Epithelial cell of proximal tubule (primary cell): Measurements from ENCODE around the gene DOCK1. TPM values are rescaled to one million over a fixed set of nuclear protein-coding genes. Genes with fewer than 3 reads are reported as not detected.

ENCODE experiments used
- DNase-seq: peaks from one replicate; pipeline ENCODE4 v3.0.0-alpha.2; 2011; ENCODE audit warnings: low read depth
- H3K4me3 ChIP-seq: 2 replicates; pipeline ENCODE4 v1.5.1; 2011; ENCODE audit warnings: low read depth, mild to moderate bottlenecking, low read length
- CTCF ChIP-seq: conservative IDR thresholded peaks from 2 replicates; pipeline ENCODE4 v1.5.1; 2012; ENCODE audit warnings: low read depth, mild to moderate bottlenecking, low read length
- total RNA-seq: library from RNA; depleted of rRNA; stranded (reverse); fragments of >200 nt; gene quantifications from 2 replicates; pipeline ENCODE4 v1.2.3, GENCODE V29; 2015

The DOCK1 gene
- total RNA-seq, 1 donor from 2014 or later: 31.9 TPM

- no peak for TF ChIP-seq CTCF
- DNase-seq: no peak
- no peak overlapping the region for H3K4me3 ChIP-seq
These were observed 228.7 kb downstream of the DOCK1 start for GRCh38 chr10:127133672-127134500.

DNA sequence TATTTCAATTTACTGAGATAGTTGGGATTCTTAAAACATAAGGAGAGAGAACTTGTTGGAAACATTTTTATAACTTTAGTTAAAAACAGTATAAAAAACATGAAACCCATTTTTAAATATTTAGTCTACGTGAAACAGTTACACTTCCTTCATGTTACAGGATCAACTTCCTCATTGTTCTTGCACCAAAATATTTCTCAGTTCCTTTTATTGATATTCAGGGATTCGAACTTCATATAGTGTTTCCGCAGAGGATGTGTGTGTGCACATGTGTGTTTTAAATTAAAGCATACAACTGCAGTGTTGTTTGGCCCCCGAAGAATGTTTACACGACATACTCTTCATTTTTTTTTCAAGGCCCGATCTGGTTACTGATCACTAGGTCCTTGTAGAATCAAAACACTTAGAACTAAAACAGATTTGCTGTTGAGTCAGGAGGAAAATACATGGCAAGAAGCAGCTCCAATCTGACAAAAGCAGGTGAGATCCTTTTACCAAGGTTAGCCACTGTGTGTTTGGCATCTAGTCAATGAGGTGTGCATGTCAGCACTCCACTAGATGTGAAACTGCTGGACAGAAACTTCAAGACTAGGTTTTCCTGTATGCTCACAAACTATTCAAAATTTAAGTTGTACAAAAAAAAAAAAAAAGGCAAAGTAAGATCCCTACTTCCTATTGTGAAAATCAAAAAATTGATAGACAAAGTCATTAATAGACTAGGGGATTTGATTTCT, 230.8 kb downstream of the DOCK1 start:
- DNase-seq: no peak
- no peak overlapping the region for H3K4me3 ChIP-seq
- no peak for TF ChIP-seq CTCF

DNA sequence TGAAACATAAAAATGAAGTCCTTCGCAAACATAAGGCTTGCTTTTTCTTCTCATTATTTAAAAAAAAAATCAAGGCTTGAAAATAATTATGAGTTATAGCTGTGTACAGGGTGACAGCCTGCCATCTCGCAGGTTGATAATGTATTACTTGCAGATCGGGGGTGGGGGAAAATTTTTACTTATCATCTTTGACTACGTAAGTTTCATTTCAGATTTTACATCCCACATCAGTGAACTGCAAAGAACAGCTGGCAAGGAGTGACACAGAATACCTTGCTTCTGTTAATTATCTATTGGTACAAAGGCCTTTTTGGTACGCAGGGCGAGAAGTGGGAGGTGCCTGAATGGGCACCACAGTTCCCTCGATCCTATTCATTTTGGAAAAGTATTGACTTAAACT, 232.2 kb downstream of the DOCK1 start:
- DNase-seq: no peak
- H3K4me3 ChIP-seq: no peak overlapping the region
- no peak for TF ChIP-seq CTCF

DNA sequence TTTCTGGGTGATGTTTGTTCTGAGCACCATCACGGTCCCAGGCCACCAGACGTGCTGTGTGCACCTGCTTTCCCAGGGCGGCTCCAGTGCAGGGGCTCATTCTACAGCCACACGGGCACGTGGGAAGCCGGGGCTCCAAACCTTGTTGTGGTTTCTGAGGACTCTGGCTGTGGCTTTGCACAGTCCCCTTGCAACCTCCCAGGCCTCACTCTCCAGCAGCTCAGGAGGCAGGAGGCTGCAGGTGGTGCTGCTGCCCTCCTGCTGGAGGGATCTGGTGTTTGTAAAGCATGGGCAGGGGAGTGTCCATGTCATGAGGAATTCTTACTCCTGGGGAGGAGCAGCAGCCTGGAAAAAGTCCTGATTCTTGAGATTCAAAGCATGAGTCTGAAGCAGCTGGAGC, 236.9 kb downstream of the DOCK1 start:
- no peak for DNase-seq
- H3K4me3 ChIP-seq: no peak overlapping the region
- TF ChIP-seq CTCF: peak; percentile 49

DNA sequence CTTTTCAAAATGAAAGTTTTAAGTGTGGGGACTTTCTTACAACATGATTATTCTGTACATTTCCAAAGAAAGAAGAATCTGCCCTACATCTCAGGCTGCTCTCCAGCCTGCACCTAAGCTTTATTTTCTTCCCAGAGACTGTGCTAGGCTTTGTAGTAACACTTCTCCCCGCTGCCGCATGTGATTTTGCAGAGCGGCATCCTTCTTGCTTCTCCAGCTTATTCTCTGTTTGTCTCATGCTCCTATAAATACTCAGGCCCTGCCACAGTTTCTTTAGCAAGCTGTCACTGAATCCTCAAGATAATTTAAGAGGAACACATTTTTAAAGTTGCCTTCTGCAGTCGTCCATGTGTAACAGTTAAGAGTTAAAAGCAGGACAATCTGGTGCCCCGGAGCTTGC, 237.6 kb downstream of the DOCK1 start:
- no peak overlapping the region for H3K4me3 ChIP-seq
- no peak for TF ChIP-seq CTCF
- DNase-seq: no peak

- peak; percentile 83 for DNase-seq
- TF ChIP-seq CTCF: no peak
- no peak overlapping the region for H3K4me3 ChIP-seq
These were observed 239.9 kb downstream of the DOCK1 start for GRCh38 chr10:127145173-127145572.
